ENCODE results near the gene SGPL1.
"Not testable (repeated sequence)": the region's sequence is repeated elsewhere in the genome, so short reads cannot be mapped to it uniquely, and the experiment has no call there.

The SGPL1 gene

GRCh38 chr10:70853457-70853856, 37.7 kb downstream of the SGPL1 start:
- Mint-ChIP-seq H3K9me3 (no peaks in the 10 kb centered on the region), H3K27ac (no peak overlapping the region), H3K4me1 (peaks cover 22% of the 10 kb centered on the region), H3K27me3 (no peaks in the 10 kb centered on the region), H3K4me3 (no peak overlapping the region), H3K36me3 (ENCODE audit: low read depth) (peaks cover 57% of the 10 kb centered on the region)
- ATAC-seq (no peak), DNase-seq (no peak)

GRCh38 chr10:70856454-70856853, 40.7 kb downstream of the SGPL1 start:
- Mint-ChIP-seq H3K9me3 (no peaks in the 10 kb centered on the region), H3K36me3 (ENCODE audit: low read depth) (peaks cover 59% of the 10 kb centered on the region), H3K4me3 (no peak overlapping the region), H3K4me1 (peaks cover 10% of the 10 kb centered on the region), H3K27me3 (no peaks in the 10 kb centered on the region), H3K27ac (peak overlapping the region; percentile 24)
- no peak for DNase-seq
- no peak for ATAC-seq

- Mint-ChIP-seq H3K9me3 (no peaks in the 10 kb centered on the region), H3K27ac (no peak overlapping the region)
- no peak for DNase-seq
Observed at GRCh38 chr10:70858759-70859158, 43.0 kb downstream of the SGPL1 start.

GRCh38 chr10:70861495-70862197, 45.9 kb downstream of the SGPL1 start:
- Mint-ChIP-seq H3K36me3 (ENCODE audit: low read depth) (peaks cover 49% of the 10 kb centered on the region), H3K4me1 (peaks cover 19% of the 10 kb centered on the region)
- not testable (repeated sequence) for H3K9me3 Mint-ChIP-seq, ATAC-seq, H3K27me3 Mint-ChIP-seq, DNase-seq, H3K27ac Mint-ChIP-seq, H3K4me3 Mint-ChIP-seq

More at GRCh38 chr10:70858759-70859158, 43.0 kb downstream of the SGPL1 start:
- Mint-ChIP-seq H3K36me3 (ENCODE audit: low read depth) (peaks cover 60% of the 10 kb centered on the region), H3K27me3 (no peaks in the 10 kb centered on the region), H3K4me3 (no peak overlapping the region), H3K4me1 (peaks cover 13% of the 10 kb centered on the region)
- no peak for ATAC-seq

- H3K27me3 Mint-ChIP-seq, result no peaks in the 10 kb centered on the region
- no peaks in the 10 kb centered on the region for H3K9me3 Mint-ChIP-seq
- peaks cover 14% of the 10 kb centered on the region for H3K4me1 Mint-ChIP-seq
- peak overlapping the region; percentile 1 for H3K27ac Mint-ChIP-seq
- H3K4me3 Mint-ChIP-seq, result no peak overlapping the region
- H3K36me3 Mint-ChIP-seq (ENCODE audit: low read depth), result peaks cover 38% of the 10 kb centered on the region
- DNase-seq (no peak), ATAC-seq (no peak)
Observed at GRCh38 chr10:70863470-70864160, 47.9 kb downstream of the SGPL1 start.

GRCh38 chr10:70864935-70865334, 49.2 kb downstream of the SGPL1 start:
- H3K9me3 Mint-ChIP-seq, result no peaks in the 10 kb centered on the region
- H3K4me3 Mint-ChIP-seq, result no peak overlapping the region
- H3K27ac Mint-ChIP-seq, result no peak overlapping the region
- ATAC-seq (no peak), DNase-seq (no peak)
- peaks cover 14% of the 10 kb centered on the region for H3K4me1 Mint-ChIP-seq
- H3K27me3 Mint-ChIP-seq, result no peaks in the 10 kb centered on the region
- H3K36me3 Mint-ChIP-seq (ENCODE audit: low read depth), result peaks cover 41% of the 10 kb centered on the region

- Mint-ChIP-seq H3K9me3 (no peaks in the 10 kb centered on the region), H3K27me3 (no peaks in the 10 kb centered on the region), H3K27ac (no peak overlapping the region), H3K4me1 (peaks cover 14% of the 10 kb centered on the region), H3K36me3 (ENCODE audit: low read depth) (peaks cover 36% of the 10 kb centered on the region), H3K4me3 (no peak overlapping the region)
- DNase-seq (no peak), ATAC-seq (no peak)
Observed at GRCh38 chr10:70866424-70866823, 50.7 kb downstream of the SGPL1 start.

GRCh38 chr10:70872291-70872690, 56.5 kb downstream of the SGPL1 start:
- no peaks in the 10 kb centered on the region for H3K27me3 Mint-ChIP-seq
- no peak overlapping the region for H3K27ac Mint-ChIP-seq
- H3K4me1 Mint-ChIP-seq, result no peaks in the 10 kb centered on the region
- no peaks in the 10 kb centered on the region for H3K9me3 Mint-ChIP-seq
- H3K4me3 Mint-ChIP-seq, result no peak overlapping the region
- no peak for ATAC-seq
- H3K36me3 Mint-ChIP-seq (ENCODE audit: low read depth), result peaks cover 45% of the 10 kb centered on the region
- DNase-seq, result no peak

- no peaks in the 10 kb centered on the region for H3K9me3 Mint-ChIP-seq
- H3K4me1 Mint-ChIP-seq, result peaks cover 3% of the 10 kb centered on the region
- DNase-seq (no peak), ATAC-seq (no peak)
- H3K4me3 Mint-ChIP-seq, result no peak overlapping the region
- no peak overlapping the region for H3K27ac Mint-ChIP-seq
- H3K27me3 Mint-ChIP-seq, result no peaks in the 10 kb centered on the region
- H3K36me3 Mint-ChIP-seq (ENCODE audit: low read depth), result peaks cover 52% of the 10 kb centered on the region
Observed at GRCh38 chr10:70874061-70874460, 58.3 kb downstream of the SGPL1 start.

- Mint-ChIP-seq H3K4me1 (peaks cover 8% of the 10 kb centered on the region), H3K27ac (peak overlapping the region; percentile 50), H3K27me3 (no peaks in the 10 kb centered on the region), H3K9me3 (no peaks in the 10 kb centered on the region), H3K36me3 (ENCODE audit: low read depth) (peaks cover 39% of the 10 kb centered on the region), H3K4me3 (no peak overlapping the region)
- no peak for DNase-seq
- no peak for ATAC-seq
Observed at GRCh38 chr10:70879207-70879606, 63.5 kb downstream of the SGPL1 start.

- peaks cover 44% of the 10 kb centered on the region for H3K36me3 Mint-ChIP-seq (ENCODE audit: low read depth)
- peaks cover 13% of the 10 kb centered on the region for H3K4me1 Mint-ChIP-seq
- H3K27me3 Mint-ChIP-seq, result no peaks in the 10 kb centered on the region
- H3K9me3 Mint-ChIP-seq, result no peaks in the 10 kb centered on the region
- DNase-seq, result peak; percentile 75
- peak; percentile 79 for ATAC-seq
- no peak overlapping the region for H3K27ac Mint-ChIP-seq
- H3K4me3 Mint-ChIP-seq, result no peak overlapping the region
Observed at GRCh38 chr10:70880077-70880534, 64.4 kb downstream of the SGPL1 start.

- Mint-ChIP-seq H3K4me3 (no peak overlapping the region), H3K9me3 (no peaks in the 10 kb centered on the region), H3K27ac (peak overlapping the region; percentile 10), H3K4me1 (peaks cover 19% of the 10 kb centered on the region), H3K27me3 (no peaks in the 10 kb centered on the region), H3K36me3 (ENCODE audit: low read depth) (peaks cover 18% of the 10 kb centered on the region)
- no peak for ATAC-seq
- no peak for DNase-seq
Observed at GRCh38 chr10:70884741-70885140, 69.0 kb downstream of the SGPL1 start.

- H3K27me3 Mint-ChIP-seq, result no peaks in the 10 kb centered on the region
- H3K36me3 Mint-ChIP-seq (ENCODE audit: low read depth), result peaks cover 12% of the 10 kb centered on the region
- H3K4me3 Mint-ChIP-seq, result no peak overlapping the region
- DNase-seq (no peak), ATAC-seq (no peak)
- peaks cover 19% of the 10 kb centered on the region for H3K4me1 Mint-ChIP-seq
- no peaks in the 10 kb centered on the region for H3K9me3 Mint-ChIP-seq
- no peak overlapping the region for H3K27ac Mint-ChIP-seq
Observed at GRCh38 chr10:70885481-70885880, 69.7 kb downstream of the SGPL1 start.

GRCh38 chr10:70885931-70886903, 70.5 kb downstream of the SGPL1 start:
- no peak for ATAC-seq
- H3K36me3 Mint-ChIP-seq (ENCODE audit: low read depth), result peaks cover 12% of the 10 kb centered on the region
- H3K27ac Mint-ChIP-seq, result no peak overlapping the region
- H3K9me3 Mint-ChIP-seq, result no peaks in the 10 kb centered on the region
- no peak overlapping the region for H3K4me3 Mint-ChIP-seq
- no peaks in the 10 kb centered on the region for H3K27me3 Mint-ChIP-seq
- peaks cover 19% of the 10 kb centered on the region for H3K4me1 Mint-ChIP-seq
- no peak for DNase-seq

Measured in activated naive CD8-positive, alpha-beta T cell treated with anti-CD3 and anti-CD28 coated beads, Interleukin-2, amount 50 U/mL, for 24 hours (primary cell).